Measurements from ENCODE around the gene RPS6KA2.
"Not testable (repeated sequence)": the region's sequence is repeated elsewhere in the genome, so short reads cannot be mapped to it uniquely, and the experiment has no call there.

The RPS6KA2 gene

GRCh38 chr6:166655713-166656229 lies 28.7 kb upstream of the RPS6KA2 start:
- DNase-seq, result no peak

GRCh38 chr6:166655251-166655650 lies 28.2 kb upstream of the RPS6KA2 start:
- DNase-seq, result no peak

- DNase-seq, result no peak
These were observed 27.5 kb upstream of the RPS6KA2 start for GRCh38 chr6:166654573-166654972.

- no peak for DNase-seq
These were observed 26.5 kb upstream of the RPS6KA2 start for GRCh38 chr6:166653639-166653941.

- DNase-seq, result no peak
These were observed 24.1 kb upstream of the RPS6KA2 start for GRCh38 chr6:166650824-166651807.

- DNase-seq, result no peak
These were observed 23.0 kb upstream of the RPS6KA2 start for GRCh38 chr6:166650047-166650446.

GRCh38 chr6:166648846-166649245 lies 21.8 kb upstream of the RPS6KA2 start:
- no peak for DNase-seq

GRCh38 chr6:166647896-166648295 lies 20.8 kb upstream of the RPS6KA2 start:
- no peak for DNase-seq

- DNase-seq, result no peak
These were observed 19.7 kb upstream of the RPS6KA2 start for GRCh38 chr6:166646716-166647115.

GRCh38 chr6:166645896-166646295 lies 18.8 kb upstream of the RPS6KA2 start:
- DNase-seq, result no peak

- no peak for DNase-seq
These were observed 17.6 kb upstream of the RPS6KA2 start for GRCh38 chr6:166644681-166645080.

- DNase-seq, result no peak
These were observed 17.0 kb upstream of the RPS6KA2 start for GRCh38 chr6:166643891-166644590.

GRCh38 chr6:166642646-166643045 lies 15.6 kb upstream of the RPS6KA2 start:
- DNase-seq, result no peak

GRCh38 chr6:166640342-166641043 lies 13.4 kb upstream of the RPS6KA2 start:
- DNase-seq, result no peak

- no peak for DNase-seq
These were observed 12.9 kb upstream of the RPS6KA2 start for GRCh38 chr6:166639921-166640320.

- no peak for DNase-seq
These were observed 11.5 kb upstream of the RPS6KA2 start for GRCh38 chr6:166638573-166638964.

- no peak for DNase-seq
These were observed 10.9 kb upstream of the RPS6KA2 start for GRCh38 chr6:166637812-166638572.

GRCh38 chr6:166636934-166637333 lies 9.9 kb upstream of the RPS6KA2 start:
- DNase-seq, result no peak

- no peak for DNase-seq
These were observed 9.3 kb upstream of the RPS6KA2 start for GRCh38 chr6:166636191-166636933.

- DNase-seq, result no peak
These were observed 8.2 kb upstream of the RPS6KA2 start for GRCh38 chr6:166635013-166635970.

- DNase-seq, result not testable (repeated sequence)
These were observed 7.5 kb upstream of the RPS6KA2 start for GRCh38 chr6:166634581-166634980.
